ENCODE results near the gene KANK2. TPM values are rescaled to one million over a fixed set of nuclear protein-coding genes. Genes with fewer than 3 reads are reported as not detected.
"Not testable (repeated sequence)": the region's sequence is repeated elsewhere in the genome, so short reads cannot be mapped to it uniquely, and the experiment has no call there.

Gene KANK2
- total RNA-seq, 2 experiments from 2014 or later, result 2.3 to 2.8 TPM

DNA sequence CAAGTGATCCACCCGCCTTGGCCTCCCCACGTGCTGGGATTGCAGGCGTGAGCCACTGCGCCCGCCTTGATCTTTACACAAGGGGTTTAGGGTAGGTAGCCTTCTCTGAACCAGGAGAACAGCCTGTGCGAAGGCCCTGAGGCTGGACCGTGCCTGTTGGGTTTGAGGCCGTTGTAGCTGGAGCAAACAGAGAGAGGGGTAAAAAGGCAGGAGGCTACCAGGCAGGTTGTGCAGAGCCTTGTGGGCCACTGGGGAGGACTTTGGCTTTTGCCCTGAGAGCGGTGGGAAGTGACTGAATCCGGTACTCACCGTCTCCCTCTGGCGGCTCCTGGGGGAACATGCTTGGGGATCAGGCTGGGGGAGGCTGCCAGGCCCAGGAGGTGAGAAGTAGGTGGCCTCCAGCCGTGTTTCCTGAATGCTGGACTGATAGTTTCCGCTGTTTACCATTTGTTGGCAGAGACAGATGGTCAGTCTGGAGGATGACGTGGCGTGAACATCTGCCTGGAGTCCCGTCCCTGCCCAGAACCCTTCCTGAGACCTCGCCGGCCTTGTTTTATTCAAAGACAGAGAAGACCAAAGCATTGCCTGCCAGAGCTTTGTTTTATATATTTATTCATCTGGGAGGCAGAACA lies 66.4 kb downstream of the KANK2 start:
- no peaks in the 10 kb centered on the region for H3K9me3 Mint-ChIP-seq
- CTCF ChIA-PET, result no interaction called here
- POLR2A ChIA-PET, result interaction anchor here (0.9 to 1.7 kb wide), 3 partner anchors 8 to 95 kb away, joined by 3 to 6 read pairs (median 3); no protein-coding TSS in a partner anchor
- H3K27me3 Mint-ChIP-seq, result no peaks in the 10 kb centered on the region
- no peak overlapping the region for H3K4me3 Mint-ChIP-seq
- H3K4me1 Mint-ChIP-seq, result peaks cover 7% of the 10 kb centered on the region
- H3K27ac Mint-ChIP-seq, result peak overlapping the region; percentile 21
- H3K36me3 Mint-ChIP-seq (ENCODE audit: low read depth), result peaks cover 52% of the 10 kb centered on the region
- DNase-seq, result peak; percentile 72

DNA sequence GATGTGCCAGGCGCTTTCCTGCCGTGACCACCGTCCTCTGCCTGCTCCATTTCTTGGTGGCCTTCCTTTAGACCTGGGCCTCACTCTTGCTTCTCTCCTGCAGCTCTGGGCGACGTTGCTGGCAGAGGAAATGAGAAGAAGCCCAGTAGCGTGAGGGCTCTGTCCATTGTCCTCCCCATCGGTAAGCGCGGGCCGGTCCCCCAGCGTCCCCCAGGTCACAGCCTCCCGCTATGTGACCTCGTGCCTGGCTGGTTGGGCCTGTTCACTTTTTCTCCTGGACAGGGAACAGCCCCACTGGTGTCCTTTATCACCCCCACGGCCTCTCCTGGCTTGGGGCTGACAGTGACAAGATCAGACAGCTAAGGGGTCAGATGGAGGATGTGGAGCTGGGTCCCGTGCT lies 69.4 kb downstream of the KANK2 start:
- POLR2A ChIA-PET, result interaction anchor here (2.6 kb wide), 1 partner anchor 28 kb away, joined by 10 read pairs; the partner anchor contains the start of gene SPC24
- H3K36me3 Mint-ChIP-seq (ENCODE audit: low read depth), result peaks cover 56% of the 10 kb centered on the region
- no peaks in the 10 kb centered on the region for H3K9me3 Mint-ChIP-seq

DNA sequence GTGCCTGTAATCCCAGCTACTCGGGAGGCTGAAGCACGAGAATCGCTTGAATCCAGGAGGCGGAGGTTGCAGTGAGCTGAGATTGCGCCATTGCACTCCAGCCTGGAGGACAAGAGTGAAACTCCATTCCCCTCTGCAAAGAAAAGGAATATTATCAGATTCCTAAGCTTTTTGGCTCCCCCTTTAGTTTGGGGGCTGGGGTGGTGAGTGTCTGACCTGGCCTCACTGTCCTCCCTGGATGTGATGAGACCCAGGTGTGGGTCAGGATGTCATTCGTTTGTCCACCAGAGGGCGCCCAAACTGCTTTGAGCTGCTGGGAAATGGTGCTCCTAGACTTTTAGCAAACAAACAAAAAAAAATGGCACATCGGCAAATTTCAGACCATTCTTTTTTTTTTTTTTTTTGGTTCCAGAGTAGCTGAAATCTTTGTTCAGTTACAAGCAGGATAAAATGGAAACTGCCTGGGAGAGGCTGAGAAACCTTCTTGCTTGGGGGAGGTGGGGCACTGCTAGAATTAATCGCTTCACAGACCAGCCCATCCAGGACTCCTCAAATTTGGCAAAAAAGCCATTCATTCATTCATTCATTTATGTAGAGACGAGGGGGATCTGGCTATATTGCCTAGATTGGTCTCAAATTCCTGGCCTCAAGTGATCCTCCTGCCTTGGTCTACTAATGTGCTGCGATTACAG lies 71.2 kb downstream of the KANK2 start:
- DNase-seq, result peak; percentile 78
- ChIA-PET POLR2A (interaction anchor here (0.7 to 2.1 kb wide), 7 partner anchors 12 to 92 kb away, joined by 3 to 7 read pairs (median 4); partner anchors contain the start of genes LDLR and SPC24), CTCF (interaction anchor here (0.6 to 6.0 kb wide), 38 partner anchors 9 to 1621 kb away, joined by 3 to 49 read pairs (median 4); partner anchors contain the start of gene SPC24)
- Mint-ChIP-seq H3K27ac (no peak overlapping the region), H3K4me1 (peaks cover 6% of the 10 kb centered on the region), H3K36me3 (ENCODE audit: low read depth) (peaks cover 50% of the 10 kb centered on the region), H3K4me3 (no peak overlapping the region), H3K27me3 (no peaks in the 10 kb centered on the region), H3K9me3 (no peaks in the 10 kb centered on the region)

More for the DNA sequence above, 69.4 kb downstream of the KANK2 start:
- no peak for DNase-seq
- CTCF ChIA-PET, result interaction anchor here (6.0 kb wide), 1 partner anchor 92 kb away, joined by 49 read pairs; no protein-coding TSS in a partner anchor
- H3K27me3 Mint-ChIP-seq, result no peaks in the 10 kb centered on the region
- peaks cover 7% of the 10 kb centered on the region for H3K4me1 Mint-ChIP-seq
- no peak overlapping the region for H3K4me3 Mint-ChIP-seq
- no peak overlapping the region for H3K27ac Mint-ChIP-seq

DNA sequence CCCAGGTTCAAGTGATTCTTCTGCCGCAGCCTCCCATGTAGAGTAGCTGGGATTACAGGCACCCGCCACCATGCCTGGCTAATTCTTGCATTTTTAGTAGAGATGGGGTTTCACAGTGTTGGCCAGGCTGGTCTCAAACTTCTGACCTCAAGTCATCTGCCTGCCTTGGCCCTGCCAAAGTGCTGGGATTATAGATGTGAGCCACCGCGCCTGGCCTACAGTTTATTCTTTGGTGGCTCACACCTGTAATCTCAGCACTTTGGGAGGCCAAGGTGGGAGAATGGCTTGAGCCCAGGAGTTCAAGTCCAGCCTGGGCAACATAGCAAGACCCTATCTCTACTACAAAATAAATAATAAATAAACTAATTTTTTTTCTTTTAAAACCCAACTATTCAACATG lies 73.2 kb downstream of the KANK2 start:
- not testable (repeated sequence) for H3K4me3 Mint-ChIP-seq, DNase-seq, H3K27me3 Mint-ChIP-seq, H3K4me1 Mint-ChIP-seq, H3K27ac Mint-ChIP-seq, H3K9me3 Mint-ChIP-seq
- ChIA-PET POLR2A (interaction anchor here (1.1 kb wide), 2 partner anchors 28 to 88 kb away, joined by 3 read pairs; no protein-coding TSS in a partner anchor), CTCF (interaction anchor here (0.6 to 6.0 kb wide), 4 partner anchors 9 to 182 kb away, joined by 3 to 49 read pairs (median 4); no protein-coding TSS in a partner anchor)
- peaks cover 50% of the 10 kb centered on the region for H3K36me3 Mint-ChIP-seq (ENCODE audit: low read depth)

- H3K36me3 Mint-ChIP-seq (ENCODE audit: low read depth), result peaks cover 56% of the 10 kb centered on the region
- no peak for DNase-seq
- H3K9me3 Mint-ChIP-seq, result no peaks in the 10 kb centered on the region
- no peak overlapping the region for H3K27ac Mint-ChIP-seq
- ChIA-PET CTCF (interaction anchor here (0.6 to 1.4 kb wide), 2 partner anchors 27 to 181 kb away, joined by 3 read pairs; no protein-coding TSS in a partner anchor), POLR2A (interaction anchor here (0.6 to 1.1 kb wide), 2 partner anchors 25 to 27 kb away, joined by 3 read pairs; no protein-coding TSS in a partner anchor)
- H3K4me3 Mint-ChIP-seq, result no peak overlapping the region
- peaks cover 6% of the 10 kb centered on the region for H3K4me1 Mint-ChIP-seq
- no peaks in the 10 kb centered on the region for H3K27me3 Mint-ChIP-seq
These were observed 74.2 kb downstream of the KANK2 start for GRCh38 chr19:11123114-11123513.

DNA sequence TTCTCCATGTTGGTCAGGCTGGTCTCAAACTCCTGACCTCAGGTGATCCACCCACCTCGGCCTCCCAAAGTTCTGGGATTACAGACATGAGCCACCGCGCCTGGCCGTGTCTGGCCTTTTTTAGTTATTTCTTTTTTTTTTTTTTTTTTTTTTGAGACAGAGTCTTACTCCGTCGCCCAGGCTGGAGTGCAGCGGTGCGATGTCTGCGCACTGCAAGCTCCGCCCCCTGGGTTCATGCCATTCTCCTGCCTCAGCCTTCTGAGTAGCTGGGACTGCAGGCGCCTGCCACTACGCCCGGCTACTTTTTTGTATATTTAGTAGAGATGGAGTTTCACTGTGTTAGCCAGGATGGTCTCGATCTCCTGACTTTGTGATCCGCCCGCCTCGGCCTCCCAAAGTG lies 75.4 kb downstream of the KANK2 start:
- H3K9me3 Mint-ChIP-seq, DNase-seq, H3K27ac Mint-ChIP-seq, POLR2A ChIA-PET, CTCF ChIA-PET, H3K27me3 Mint-ChIP-seq, H3K4me1 Mint-ChIP-seq, H3K4me3 Mint-ChIP-seq: not testable (repeated sequence)
- peaks cover 53% of the 10 kb centered on the region for H3K36me3 Mint-ChIP-seq (ENCODE audit: low read depth)

GRCh38 chr19:11116507-11116906 lies 80.8 kb downstream of the KANK2 start:
- CTCF ChIA-PET, result interaction anchor here (1.7 kb wide), 1 partner anchor 9 kb away, joined by 5 read pairs; no protein-coding TSS in a partner anchor
- H3K4me3 Mint-ChIP-seq, result no peak overlapping the region
- H3K9me3 Mint-ChIP-seq, result no peaks in the 10 kb centered on the region
- no peak for DNase-seq
- POLR2A ChIA-PET, result interaction anchor here (1.5 kb wide), 1 partner anchor 28 kb away, joined by 3 read pairs; the partner anchor contains the start of gene LDLR
- peaks cover 72% of the 10 kb centered on the region for H3K36me3 Mint-ChIP-seq (ENCODE audit: low read depth)
- no peaks in the 10 kb centered on the region for H3K27me3 Mint-ChIP-seq
- peaks cover 2% of the 10 kb centered on the region for H3K4me1 Mint-ChIP-seq
- H3K27ac Mint-ChIP-seq, result no peak overlapping the region

- Mint-ChIP-seq H3K36me3 (ENCODE audit: low read depth) (peaks cover 74% of the 10 kb centered on the region), H3K4me3 (no peak overlapping the region), H3K27me3 (no peaks in the 10 kb centered on the region), H3K4me1 (peaks cover 2% of the 10 kb centered on the region), H3K9me3 (no peaks in the 10 kb centered on the region), H3K27ac (no peak overlapping the region)
- POLR2A ChIA-PET, result interaction anchor here (1.5 kb wide), 1 partner anchor 27 kb away, joined by 3 read pairs; the partner anchor contains the start of gene LDLR
- no peak for DNase-seq
- CTCF ChIA-PET, result interaction anchor here (1.7 kb wide), 1 partner anchor 10 kb away, joined by 5 read pairs; no protein-coding TSS in a partner anchor
These were observed 81.4 kb downstream of the KANK2 start for GRCh38 chr19:11115895-11116446.

- CTCF ChIA-PET, result interaction anchor here (1.7 kb wide), 1 partner anchor 11 kb away, joined by 5 read pairs; no protein-coding TSS in a partner anchor
- Mint-ChIP-seq H3K27me3 (no peaks in the 10 kb centered on the region), H3K27ac (no peak overlapping the region), H3K4me3 (no peak overlapping the region), H3K36me3 (ENCODE audit: low read depth) (peaks cover 74% of the 10 kb centered on the region), H3K4me1 (peaks cover 2% of the 10 kb centered on the region), H3K9me3 (no peaks in the 10 kb centered on the region)
- POLR2A ChIA-PET, result interaction anchor here (1.5 kb wide), 1 partner anchor 26 kb away, joined by 3 read pairs; the partner anchor contains the start of gene LDLR
- DNase-seq, result no peak
These were observed 82.3 kb downstream of the KANK2 start for GRCh38 chr19:11115042-11115441.

Other genes with a start within 250 kb of the KANK2 start
- gene SMARCA4, start 236.5 kb downstream of the KANK2 start, total RNA-seq, result 10 to 100 TPM; 89.8 to 97.6 TPM
- gene LDLR, start 108.1 kb downstream of the KANK2 start, total RNA-seq, result 100 to 1,000 TPM; 150 to 160 TPM
- gene SPC24, start 41.8 kb downstream of the KANK2 start, total RNA-seq, result 10 to 100 TPM; 68.2 to 72.1 TPM
- gene ANGPTL8, start 42.1 kb upstream of the KANK2 start, total RNA-seq, result not detected
- under 1 TPM; 0.35 to 0.68 TPM for gene DOCK6, start 65.0 kb upstream of the KANK2 start, total RNA-seq
- gene TSPAN16, start 98.6 kb upstream of the KANK2 start, total RNA-seq, result not detected
- 1 to 10 TPM; 8.3 to 8.4 TPM for gene RAB3D, start 142.1 kb upstream of the KANK2 start, total RNA-seq
- gene TMEM205, start 148.7 kb upstream of the KANK2 start, total RNA-seq, result 10 to 100 TPM; 32.6 to 35.1 TPM
- 10 to 100 TPM; 24.0 to 24.7 TPM for gene CCDC159, start 149.0 kb upstream of the KANK2 start, total RNA-seq
- gene PLPPR2, start 157.9 kb upstream of the KANK2 start, total RNA-seq, result 1 to 10 TPM; 2.0 to 2.6 TPM
- 1 to 10 TPM; 2.6 to 2.9 TPM for gene SWSAP1, start 177.1 kb upstream of the KANK2 start, total RNA-seq
- gene EPOR, start 186.8 kb upstream of the KANK2 start, total RNA-seq, result 10 to 100 TPM; 10.0 to 10.2 TPM
- gene RGL3, start 221.8 kb upstream of the KANK2 start, total RNA-seq, result not detected
- not detected for gene ODAD3, start 237.6 kb upstream of the KANK2 start, total RNA-seq
- 100 to 1,000 TPM; 315 to 318 TPM for gene PRKCSH, start 238.1 kb upstream of the KANK2 start, total RNA-seq

All from activated CD4-positive, alpha-beta memory T cell treated with anti-CD3 and anti-CD28 coated beads, Interleukin-2, amount 10 ng/mL, durations not matched to agents 7 days and 5 days (primary cell).